Progenitor cell of endocrine pancreas (in vitro differentiated cells): ENCODE results near the gene HAO1. TPM values are rescaled to one million over a fixed set of nuclear protein-coding genes. Genes with fewer than 3 reads are reported as not detected.
"Not testable (repeated sequence)": the region's sequence is repeated elsewhere in the genome, so short reads cannot be mapped to it uniquely, and the experiment has no call there.

ENCODE experiments used
- DNase-seq: peaks from one replicate; pipeline ENCODE4 v3.0.0; 2021; ENCODE audit warnings: low spot score; ENCODE audit not compliant: unreplicated experiment
- H3K27ac Mint-ChIP-seq: 2 replicates; pipeline ENCODE4 v1.8.0; 2021; ENCODE audit warnings: mild to moderate bottlenecking, moderate library complexity, mixed read lengths
- H3K27me3 Mint-ChIP-seq: 2 replicates; pipeline ENCODE4 v1.8.0; 2021; ENCODE audit warnings: mixed read lengths
- H3K36me3 Mint-ChIP-seq: 2 replicates; pipeline ENCODE4 v1.8.0; 2022; ENCODE audit warnings: mixed read lengths; ENCODE audit not compliant: insufficient read depth
- H3K4me1 Mint-ChIP-seq: 2 replicates; pipeline ENCODE4 v1.8.0; 2021; ENCODE audit warnings: low read depth, mixed read lengths
- H3K4me3 Mint-ChIP-seq: 2 replicates; pipeline ENCODE4 v1.8.0; 2021; ENCODE audit warnings: low read depth, mild to moderate bottlenecking, moderate library complexity, mixed read lengths
- H3K9me3 Mint-ChIP-seq: 2 replicates; pipeline ENCODE4 v1.8.0; 2021; ENCODE audit warnings: low read depth, mixed read lengths
- total RNA-seq: library from RNA; stranded (reverse); gene quantifications from 2 replicates; pipeline ENCODE4 v1.2.1, GENCODE V29; 2021
- TF ChIP-seq, protein P1 (sequence below): fragments of 200-600 bp; sonication (generic); IDR thresholded peaks from one replicate; pipeline ENCODE4 v1.5.0; 2021; ENCODE audit warnings: antibody characterized with exemption, mild to moderate bottlenecking; ENCODE audit not compliant: unreplicated experiment

HAO1 gene
- total RNA-seq, 1 donor from 2014 or later, result not detected

DNA sequence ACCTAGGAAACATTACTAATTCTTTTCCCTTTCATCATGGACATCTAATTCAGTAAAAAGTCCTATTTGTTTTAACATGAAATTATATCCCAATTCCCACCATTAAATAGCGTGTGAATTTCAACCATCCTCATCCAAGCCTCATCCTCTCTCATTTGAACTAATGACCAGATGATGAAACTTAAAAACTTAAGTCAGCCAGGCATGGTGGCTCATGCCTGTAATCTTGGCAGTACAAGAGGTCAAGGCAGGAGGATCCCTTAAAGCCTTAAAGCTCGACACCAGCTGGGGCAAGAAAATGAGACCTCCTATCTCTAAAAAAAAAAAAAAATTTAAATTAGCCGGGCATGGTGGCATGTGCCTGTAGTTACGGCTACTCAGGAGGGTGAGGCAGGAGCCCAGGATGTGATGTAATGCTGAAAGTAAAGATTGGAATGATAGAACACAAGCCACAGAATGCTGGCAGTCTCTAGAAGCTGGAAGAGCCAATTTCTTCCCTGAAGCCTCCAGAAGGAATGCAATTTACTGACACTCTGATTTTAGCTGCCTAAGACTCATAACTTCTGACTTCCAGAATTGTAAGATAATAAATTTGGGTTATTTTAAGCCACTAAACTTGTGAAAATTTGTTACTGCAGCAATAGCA is 27.1 kb upstream of the HAO1 start:
- no peak for DNase-seq
- Mint-ChIP-seq H3K9me3 (no peaks in the 10 kb centered on the region), H3K4me1 (no peaks in the 10 kb centered on the region), H3K36me3 (no peaks in the 10 kb centered on the region), H3K27me3 (no peaks in the 10 kb centered on the region), H3K4me3 (no peak overlapping the region), H3K27ac (no peak overlapping the region)
- TF ChIP-seq, protein P1, sequence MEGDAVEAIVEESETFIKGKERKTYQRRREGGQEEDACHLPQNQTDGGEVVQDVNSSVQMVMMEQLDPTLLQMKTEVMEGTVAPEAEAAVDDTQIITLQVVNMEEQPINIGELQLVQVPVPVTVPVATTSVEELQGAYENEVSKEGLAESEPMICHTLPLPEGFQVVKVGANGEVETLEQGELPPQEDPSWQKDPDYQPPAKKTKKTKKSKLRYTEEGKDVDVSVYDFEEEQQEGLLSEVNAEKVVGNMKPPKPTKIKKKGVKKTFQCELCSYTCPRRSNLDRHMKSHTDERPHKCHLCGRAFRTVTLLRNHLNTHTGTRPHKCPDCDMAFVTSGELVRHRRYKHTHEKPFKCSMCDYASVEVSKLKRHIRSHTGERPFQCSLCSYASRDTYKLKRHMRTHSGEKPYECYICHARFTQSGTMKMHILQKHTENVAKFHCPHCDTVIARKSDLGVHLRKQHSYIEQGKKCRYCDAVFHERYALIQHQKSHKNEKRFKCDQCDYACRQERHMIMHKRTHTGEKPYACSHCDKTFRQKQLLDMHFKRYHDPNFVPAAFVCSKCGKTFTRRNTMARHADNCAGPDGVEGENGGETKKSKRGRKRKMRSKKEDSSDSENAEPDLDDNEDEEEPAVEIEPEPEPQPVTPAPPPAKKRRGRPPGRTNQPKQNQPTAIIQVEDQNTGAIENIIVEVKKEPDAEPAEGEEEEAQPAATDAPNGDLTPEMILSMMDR, result no peak

DNA sequence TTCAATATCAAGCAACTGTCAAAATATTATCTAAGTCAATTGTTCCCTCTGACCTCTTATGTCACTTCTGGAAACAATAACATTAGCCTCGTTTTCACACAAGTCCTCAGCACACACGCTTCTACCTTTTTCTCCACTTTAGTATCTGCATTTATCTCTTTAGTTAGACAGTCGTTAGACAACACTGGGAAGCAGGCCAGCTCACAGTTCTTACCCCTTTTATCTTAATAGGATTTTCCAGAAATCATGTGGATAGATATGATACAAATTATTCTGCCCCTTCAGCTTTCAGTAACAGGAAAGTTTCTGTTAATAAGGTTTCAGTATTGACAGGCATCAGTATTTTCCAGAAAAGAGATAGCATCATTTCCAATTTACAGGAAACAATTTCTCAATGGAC is 25.9 kb upstream of the HAO1 start:
- no peak for DNase-seq
- Mint-ChIP-seq H3K27ac (no peak overlapping the region), H3K9me3 (no peaks in the 10 kb centered on the region), H3K4me1 (no peaks in the 10 kb centered on the region), H3K36me3 (no peaks in the 10 kb centered on the region), H3K4me3 (no peak overlapping the region), H3K27me3 (no peaks in the 10 kb centered on the region)
- TF ChIP-seq, protein P1, result no peak

DNA sequence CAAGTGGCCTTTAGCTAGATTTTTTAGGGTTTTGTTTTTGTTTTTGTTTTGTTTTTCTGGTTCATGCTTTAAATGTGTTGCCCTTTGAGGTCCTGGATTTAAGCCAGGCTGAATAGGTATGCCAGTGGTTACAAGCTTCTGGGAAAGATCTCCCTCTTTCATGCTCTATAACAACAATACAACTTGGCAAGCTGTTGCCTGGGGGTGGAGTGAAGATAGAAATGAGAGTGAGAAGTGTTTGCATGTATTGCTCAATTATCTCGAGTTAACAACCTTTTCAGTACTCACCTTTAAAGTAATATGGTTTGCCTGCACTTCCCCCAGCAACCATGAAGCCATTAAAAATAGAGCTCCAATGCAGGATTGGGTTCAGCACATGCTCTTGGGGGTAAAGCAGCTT is 19.2 kb upstream of the HAO1 start:
- H3K27ac Mint-ChIP-seq, result no peak overlapping the region
- TF ChIP-seq, protein P1, result no peak

DNA sequence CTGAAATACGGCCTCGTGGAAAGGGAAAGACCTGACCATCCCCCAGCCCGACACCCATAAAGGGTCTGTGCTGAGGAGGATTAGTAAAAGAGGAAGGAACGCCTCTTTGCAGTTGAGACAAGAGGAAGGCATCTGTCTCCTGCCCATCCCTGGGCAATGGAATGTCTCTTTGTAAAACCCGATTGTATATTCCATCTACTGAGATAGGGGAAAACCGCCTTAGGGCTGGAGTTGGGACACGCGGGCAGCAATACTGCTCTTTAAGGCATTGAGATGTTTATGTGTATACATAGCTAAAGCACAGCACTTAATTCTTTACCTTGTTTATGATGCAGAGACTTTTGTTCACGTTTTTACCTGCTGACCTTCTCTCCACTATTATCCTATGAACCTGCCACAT is 16.3 kb upstream of the HAO1 start:
- H3K27ac Mint-ChIP-seq, DNase-seq, H3K36me3 Mint-ChIP-seq, H3K4me3 Mint-ChIP-seq, H3K27me3 Mint-ChIP-seq, H3K4me1 Mint-ChIP-seq: not testable (repeated sequence)
- H3K9me3 Mint-ChIP-seq, result peaks cover 34% of the 10 kb centered on the region

More for the DNA sequence above, 19.2 kb upstream of the HAO1 start:
- DNase-seq, result no peak
- Mint-ChIP-seq H3K9me3 (peaks cover 23% of the 10 kb centered on the region), H3K4me1 (no peaks in the 10 kb centered on the region), H3K4me3 (no peak overlapping the region), H3K36me3 (no peaks in the 10 kb centered on the region), H3K27me3 (no peaks in the 10 kb centered on the region)

DNA sequence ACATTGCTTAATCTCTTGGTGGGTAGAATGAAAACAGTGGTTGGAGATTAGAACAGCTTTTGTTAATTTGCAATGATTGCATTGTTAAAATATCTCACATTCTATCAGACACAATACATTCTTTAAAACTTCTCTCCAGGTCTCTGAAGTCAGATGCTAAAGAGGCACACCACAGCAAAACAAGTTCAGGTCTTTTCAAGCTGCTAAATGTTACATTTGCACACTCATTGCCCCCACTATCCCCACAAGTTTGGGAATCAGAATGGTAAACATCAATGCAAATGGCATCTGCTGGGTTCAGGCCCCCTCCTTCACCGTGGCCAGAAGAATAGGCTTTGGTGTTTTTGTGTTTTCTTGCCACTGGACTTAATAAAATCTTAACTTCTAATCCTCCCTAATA is 10.1 kb upstream of the HAO1 start:
- Mint-ChIP-seq H3K27ac (no peak overlapping the region), H3K27me3 (no peaks in the 10 kb centered on the region), H3K4me1 (no peaks in the 10 kb centered on the region), H3K4me3 (no peak overlapping the region), H3K9me3 (peaks cover 36% of the 10 kb centered on the region), H3K36me3 (no peaks in the 10 kb centered on the region)
- DNase-seq, result no peak
- TF ChIP-seq, protein P1, result no peak

DNA sequence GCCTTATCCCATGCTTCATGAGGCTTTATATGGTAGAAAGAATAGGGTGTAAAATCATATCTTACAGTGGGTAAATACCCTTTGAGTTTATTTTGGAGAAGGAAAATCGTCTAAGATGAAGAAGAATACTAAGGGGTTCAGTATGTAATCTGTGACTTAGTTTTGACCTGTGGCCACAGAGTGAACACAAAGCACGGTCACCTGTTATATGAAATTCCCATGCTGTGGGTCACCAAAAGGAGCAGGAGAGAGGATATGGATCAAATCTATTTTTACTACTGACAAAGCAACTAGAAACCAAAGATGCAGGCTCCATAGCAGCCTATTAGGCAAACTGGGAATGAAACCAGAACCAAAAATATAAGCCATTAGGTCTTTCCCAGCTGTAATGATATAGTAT is 3.6 kb upstream of the HAO1 start:
- DNase-seq, result no peak
- Mint-ChIP-seq H3K27me3 (no peaks in the 10 kb centered on the region), H3K36me3 (no peaks in the 10 kb centered on the region), H3K9me3 (peaks cover 16% of the 10 kb centered on the region), H3K27ac (no peak overlapping the region), H3K4me1 (no peaks in the 10 kb centered on the region), H3K4me3 (no peak overlapping the region)
- TF ChIP-seq, protein P1, result no peak
